Stimulated activated CD8-positive, alpha-beta memory T cell treated with anti-CD3 and anti-CD28 coated beads, Interleukin-7, amount 100 ng/mL, for 24 hours (primary cell): ENCODE data around the gene RRBP1.
A peak's percentile ranks its signal among the peaks of the same experiment; 100 is the strongest.

ENCODE experiments used
- DNase-seq: peaks from one replicate; pipeline ENCODE4 v3.0.0-alpha.2; 2020; ENCODE audit warnings: low read depth

Gene RRBP1

GRCh38 chr20:17571153-17571527 lies 110.9 kb downstream of the RRBP1 start:
- no peak for DNase-seq

- DNase-seq, result no peak
These were observed 111.5 kb downstream of the RRBP1 start for GRCh38 chr20:17570347-17571152.

GRCh38 chr20:17569616-17570346 lies 112.3 kb downstream of the RRBP1 start, which contains the start of gene DSTN:
TSS of gene DSTN (plus strand) at chr20:17570075. CDS start at chr20:17570209, 134 bp downstream.
- peak; percentile 72 for DNase-seq

GRCh38 chr20:17568972-17569521 lies 113.0 kb downstream of the RRBP1 start:
- DNase-seq, result no peak

- DNase-seq, result no peak
These were observed 113.8 kb downstream of the RRBP1 start for GRCh38 chr20:17568045-17568788.

GRCh38 chr20:17566345-17566744 lies 115.7 kb downstream of the RRBP1 start:
- no peak for DNase-seq

GRCh38 chr20:17565169-17565845 lies 116.7 kb downstream of the RRBP1 start:
- no peak for DNase-seq
